Measurements from ENCODE around the gene TTC1. TPM values are rescaled to one million over a fixed set of nuclear protein-coding genes. Genes with fewer than 3 reads are reported as not detected.

TTC1 gene
- total RNA-seq, 6 donors from 2014 or later = 28.5 to 46.7 (median 38.8) TPM

GRCh38 chr5:159971931-159972461 lies 36.9 kb upstream of the TTC1 start:
- peak in 1 of 2 donors; percentile 29 for ATAC-seq (ENCODE audit: low FRiP score in 2 of 2)
- Histone ChIP-seq H3K27me3 (peaks cover 0 to 20% (median 10%) of the 10 kb centered on the region in 4 donors), H3K27ac (no peak overlapping the region), H3K4me1 (peaks cover 5 to 13% (median 8%) of the 10 kb centered on the region in 4 donors), H3K4me3 (peak overlapping the region in 3 of 4 donors; percentile 34 to 39 (median 37)), H3K9me3 (no peaks in the 10 kb centered on the region), H3K36me3 (no peaks in the 10 kb centered on the region)
- TF ChIP-seq EP300 (IDR thresholded peaks at IDR 0.05) (no peak), CTCF (IDR thresholded peaks at IDR 0.05) (peak in 2 of 6 experiments; percentile 6 to 30)
- DNase-seq = peak in 1 of 2 donors; percentile 87
- WGBS, 2 donors = 2 to 8% methylated on average over 4 to 19 of the region's 76 CpGs

DNA sequence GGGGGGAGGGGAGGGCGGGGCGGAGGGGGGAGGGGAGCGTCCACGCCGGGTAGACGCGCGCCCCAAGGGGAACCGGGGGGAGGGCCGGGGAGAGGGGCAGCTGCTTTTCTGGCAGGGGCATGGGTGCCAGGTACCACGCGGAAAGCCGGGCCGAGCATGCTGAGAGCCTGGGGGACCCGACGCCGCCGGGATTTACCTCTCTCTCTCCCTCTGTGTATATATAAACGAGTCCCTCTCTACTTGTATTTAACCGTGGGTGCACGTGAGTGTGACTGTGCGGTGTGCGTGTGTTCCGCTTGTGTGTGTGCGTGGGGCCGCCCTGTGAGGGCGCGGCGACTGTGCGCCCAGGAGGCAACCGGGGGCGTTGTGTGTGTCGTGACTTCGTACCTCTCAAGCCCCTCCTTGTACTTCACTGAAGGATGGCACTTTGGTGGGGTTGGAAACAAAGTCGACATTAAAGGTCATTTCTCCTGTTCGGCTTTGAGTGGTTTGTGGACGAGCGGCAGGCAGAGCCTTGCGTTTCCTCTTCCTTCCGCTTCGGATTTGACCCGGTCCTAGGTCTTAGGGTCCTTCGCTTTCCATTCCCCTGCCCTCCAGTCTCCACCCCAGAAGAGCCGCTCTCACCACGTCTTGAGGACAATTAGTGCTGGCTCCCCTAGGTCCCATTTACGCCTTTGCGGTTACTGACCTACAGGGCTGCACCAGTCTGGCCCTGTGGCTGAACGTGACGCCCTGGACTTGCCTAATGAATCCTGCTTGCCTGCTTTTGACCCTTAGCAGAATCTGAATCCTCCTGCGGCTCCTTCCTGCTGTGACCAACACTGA lies 36.2 kb upstream of the TTC1 start:
- Histone ChIP-seq H3K9me3 (no peaks in the 10 kb centered on the region), H3K4me3 (peak overlapping the region in 3 of 4 donors; percentile 34 to 39 (median 37)), H3K27me3 (peaks cover 0 to 20% (median 10%) of the 10 kb centered on the region in 4 donors), H3K36me3 (no peaks in the 10 kb centered on the region), H3K27ac (no peak overlapping the region), H3K4me1 (peaks cover 5 to 13% (median 8%) of the 10 kb centered on the region in 4 donors)
- WGBS, 2 donors = 34 to 58% methylated on average over 29 to 49 of the region's 50 CpGs
- TF ChIP-seq EP300 (IDR thresholded peaks at IDR 0.05) = no peak
- TF ChIP-seq POLR2A (IDR thresholded peaks at IDR 0.05) = no peak
- no peak for TF ChIP-seq CTCF (IDR thresholded peaks at IDR 0.05)
- no peak for TF ChIP-seq POLR2AphosphoS5 (IDR thresholded peaks at IDR 0.05)
- peak in 1 of 2 donors; percentile 60 for DNase-seq
- ATAC-seq (ENCODE audit: low FRiP score in 2 of 2) = peak in 1 of 2 donors; percentile 19

DNA sequence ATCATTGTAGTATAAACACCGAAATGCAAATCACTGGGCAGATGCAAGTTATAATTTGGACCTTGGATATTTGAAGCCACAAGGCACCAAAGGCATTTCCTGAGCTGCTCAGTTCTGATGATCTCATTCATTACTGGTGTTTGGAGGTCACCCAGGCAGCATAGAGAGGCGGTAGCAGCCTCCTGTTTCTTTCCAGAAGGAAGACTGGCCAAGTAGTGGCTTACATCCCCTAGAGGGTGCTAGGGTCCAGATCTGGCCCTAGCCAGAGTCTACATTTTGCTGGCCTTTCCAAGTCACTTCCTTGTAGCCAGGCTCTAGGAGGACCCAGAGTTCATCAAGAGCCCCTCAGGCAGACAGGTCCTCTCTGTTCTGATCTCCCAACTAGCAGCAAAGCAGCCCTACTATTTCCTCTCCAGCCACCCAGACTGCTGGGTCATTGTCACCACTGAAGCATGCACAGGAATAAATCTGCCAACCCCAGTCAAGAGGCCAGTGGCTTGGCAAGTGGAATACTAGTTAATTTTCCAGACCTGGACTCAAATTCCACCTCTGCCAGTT lies 33.4 kb upstream of the TTC1 start:
- DNase-seq = no peak
- peaks cover 0 to 20% (median 10%) of the 10 kb centered on the region in 4 donors for H3K27me3 ChIP-seq
- 60 to 71% methylated on average over 2 of the region's 2 CpGs for WGBS, 2 donors
- H3K36me3 ChIP-seq = no peaks in the 10 kb centered on the region
- H3K4me3 ChIP-seq = no peak overlapping the region
- H3K9me3 ChIP-seq = no peaks in the 10 kb centered on the region
- no peak overlapping the region for H3K27ac ChIP-seq
- H3K4me1 ChIP-seq = peaks cover 5 to 13% (median 8%) of the 10 kb centered on the region in 4 donors
- ATAC-seq (ENCODE audit: low FRiP score in 2 of 2) = peak in 1 of 2 donors; percentile 85
- no peak for TF ChIP-seq POLR2AphosphoS5 (IDR thresholded peaks at IDR 0.05)
- TF ChIP-seq EP300 (IDR thresholded peaks at IDR 0.05) = no peak
- no peak for TF ChIP-seq POLR2A (IDR thresholded peaks at IDR 0.05)
- TF ChIP-seq CTCF (IDR thresholded peaks at IDR 0.05) = no peak

DNA sequence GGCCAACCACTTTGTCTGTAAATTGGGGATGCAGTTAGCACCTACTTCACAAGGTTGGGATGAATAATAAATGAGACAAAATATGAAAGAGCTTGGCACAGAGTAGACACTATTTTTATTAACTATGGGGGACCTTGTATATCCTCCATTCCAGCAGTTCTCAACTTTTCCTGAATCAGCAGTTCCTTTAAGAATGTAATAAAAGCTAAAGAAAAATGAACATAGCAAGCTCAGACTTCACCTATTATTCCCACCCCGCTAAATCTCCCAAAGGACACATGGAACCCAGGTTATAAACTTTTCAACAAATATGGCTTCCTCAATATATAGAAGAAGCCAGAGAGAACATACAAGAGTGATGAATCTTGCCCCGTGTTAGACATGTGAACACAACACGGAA lies 32.0 kb upstream of the TTC1 start:
- peaks cover 0 to 13% (median 5%) of the 10 kb centered on the region in 4 donors for H3K27me3 ChIP-seq
- no peak for ATAC-seq (ENCODE audit: low FRiP score in 2 of 2)
- no peak overlapping the region for H3K27ac ChIP-seq
- H3K4me3 ChIP-seq = no peak overlapping the region
- no peak for DNase-seq
- 91 to 97% methylated on average over 3 of the region's 3 CpGs for WGBS, 2 donors
- peaks cover 5 to 9% (median 7%) of the 10 kb centered on the region in 4 donors for H3K4me1 ChIP-seq
- TF ChIP-seq POLR2AphosphoS5 (IDR thresholded peaks at IDR 0.05) = no peak
- no peak for TF ChIP-seq EP300 (IDR thresholded peaks at IDR 0.05)
- TF ChIP-seq CTCF (IDR thresholded peaks at IDR 0.05) = no peak
- TF ChIP-seq POLR2A (IDR thresholded peaks at IDR 0.05) = no peak
- H3K36me3 ChIP-seq = no peaks in the 10 kb centered on the region
- no peaks in the 10 kb centered on the region for H3K9me3 ChIP-seq
